GM23248 (cell line): ENCODE results near the gene ABLIM2. TPM values are rescaled to one million over a fixed set of nuclear protein-coding genes. Genes with fewer than 3 reads are reported as not detected.

Experiments used
- DNase-seq: peaks from one replicate; pipeline ENCODE4 v3.0.0-alpha.2; 2015
- H2AFZ ChIP-seq: fragments of 200-600 bp; sonication (generic); 2 replicates; pipeline ENCODE4 v1.6.1; 2016; ENCODE audit warnings: antibody characterized with exemption
- H3F3A ChIP-seq: fragments of 200-600 bp; sonication (generic); 2 replicates; pipeline ENCODE4 v1.6.1; 2016; ENCODE audit warnings: mild to moderate bottlenecking, antibody characterized with exemption, mixed run types; ENCODE audit not compliant: insufficient read depth
- H3K27ac ChIP-seq: fragments of 200-600 bp; sonication (generic); 2 replicates; pipeline ENCODE4 v1.5.1; 2016; ENCODE audit warnings: mild to moderate bottlenecking
- H3K27me3 ChIP-seq: fragments of 200-600 bp; sonication (generic); replicated peaks from 2 replicates; pipeline ENCODE4 v1.6.1; 2016; ENCODE audit warnings: mild to moderate bottlenecking; ENCODE audit not compliant: insufficient read depth
- H3K36me3 ChIP-seq: fragments of 200-600 bp; sonication (generic); 2 replicates; pipeline ENCODE4 v1.6.1; 2016; ENCODE audit warnings: low read depth, mild to moderate bottlenecking
- H3K4me1 ChIP-seq: fragments of 200-600 bp; sonication (generic); 2 replicates; pipeline ENCODE4 v1.6.1; 2016; ENCODE audit warnings: mild to moderate bottlenecking; ENCODE audit not compliant: insufficient read depth
- H3K4me2 ChIP-seq: fragments of 200-600 bp; sonication (generic); one replicate; pipeline ENCODE4 v1.6.1; 2016; ENCODE audit warnings: mild to moderate bottlenecking; ENCODE audit not compliant: unreplicated experiment
- H3K4me3 ChIP-seq: fragments of 200-600 bp; sonication (generic); 2 replicates; pipeline ENCODE4 v1.5.1; 2016; ENCODE audit warnings: mild to moderate bottlenecking
- H3K79me2 ChIP-seq: fragments of 200-600 bp; sonication (generic); 2 replicates; pipeline ENCODE4 v1.6.1; 2016; ENCODE audit warnings: mild to moderate bottlenecking; ENCODE audit not compliant: insufficient read depth
- H3K9ac ChIP-seq: fragments of 200-600 bp; sonication (generic); 2 replicates; pipeline ENCODE4 v1.6.1; 2016; ENCODE audit warnings: mild to moderate bottlenecking
- H3K9me2 ChIP-seq: fragments of 200-600 bp; sonication (generic); 2 replicates; pipeline ENCODE4 v1.6.1; 2016; ENCODE audit warnings: mixed run types, mild to moderate bottlenecking, moderate library complexity; ENCODE audit not compliant: insufficient read depth
- H3K9me3 ChIP-seq: fragments of 200-600 bp; sonication (generic); one replicate; pipeline ENCODE4 v1.6.1; 2017; ENCODE audit warnings: low read depth
- H4K20me1 ChIP-seq: fragments of 200-600 bp; sonication (generic); 2 replicates; pipeline ENCODE4 v1.6.0; 2016; ENCODE audit not compliant: insufficient read depth
- EZH2 ChIP-seq: fragments of 200-600 bp; sonication (generic); IDR thresholded peaks from 2 replicates; pipeline ENCODE4 v1.6.1; 2018; ENCODE audit warnings: antibody characterized with exemption, mild to moderate bottlenecking; ENCODE audit not compliant: insufficient read depth, poor library complexity, severe bottlenecking
- EZH2phosphoT487 ChIP-seq: fragments of 200-600 bp; sonication (generic); IDR thresholded peaks from 2 replicates; pipeline ENCODE4 v1.6.1; 2018; ENCODE audit warnings: antibody characterized with exemption, moderate library complexity, mild to moderate bottlenecking, low read depth; ENCODE audit not compliant: insufficient read depth
- WGBS, 2 experiments: methylation state at CpG; one replicate each; pipeline ENCODE4 v1.1.6; 2015 to 2017; ENCODE audit warnings: low lambda C conversion rate in 2 of 2, low coverage in 1 of 2; ENCODE audit errors: missing lambda C conversion rate in 2 of 2; 5-methylcytosine and 5-hydroxymethylcytosine counted together
- in situ Hi-C: fragments of 300-500 bp; cut with MboI; formaldehyde crosslinking; loops from 2 replicates; pipeline ENCODE4 v1.15.0; 2020
- polyA plus RNA-seq: library from polyadenylated mRNA; unstranded; fragments of >200 nt; fragmentation: Nextera tagmentation; extraction: Ambion mirVana; gene quantifications from 2 replicates; pipeline ENCODE4 v1.2.1, GENCODE V29; 2016
- total RNA-seq: library from RNA; depleted of rRNA; stranded (reverse); fragments of >200 nt; shearing (Covaris generic); gene quantifications from 2 replicates; pipeline ENCODE4 v1.2.3, GENCODE V29; 2014

The ABLIM2 gene
- total and polyA plus RNA-seq, 2 experiments from 2014 or later: not detected

GRCh38 chr4:7978489-7978888 lies 180.1 kb downstream of the ABLIM2 start:
- H3K9ac ChIP-seq: no peak overlapping the region
- H3K27ac ChIP-seq: no peak overlapping the region
- no peaks in the 10 kb centered on the region for H3K9me2 ChIP-seq
- WGBS, 2 experiments: 68 to 78% methylated on average over 5 of the region's 5 CpGs
- H3K4me2 ChIP-seq: no peak overlapping the region
- H3K36me3 ChIP-seq: no peaks in the 10 kb centered on the region
- DNase-seq: no peak
- TF ChIP-seq EZH2phosphoT487 (no peak), EZH2 (no peak)
- H3K9me3 ChIP-seq: no peaks in the 10 kb centered on the region
- in situ Hi-C loops: no loop called here
- H3K4me1 ChIP-seq: peaks cover 28% of the 10 kb centered on the region
- H3K79me2 ChIP-seq: no peaks in the 10 kb centered on the region
- no peaks in the 10 kb centered on the region for H3K27me3 ChIP-seq
- H4K20me1 ChIP-seq: no peaks in the 10 kb centered on the region
- no peak overlapping the region for H3K4me3 ChIP-seq
- H3F3A ChIP-seq: 0 out of 2 replicates have a peak, but pooled peaks cover 7% of the 10 kb centered on the region
- no peak overlapping the region for H2AFZ ChIP-seq

GRCh38 chr4:7976634-7977033 lies 182.0 kb downstream of the ABLIM2 start:
- no peak overlapping the region for H3K9ac ChIP-seq
- H3K9me2 ChIP-seq: no peaks in the 10 kb centered on the region
- peaks cover 41% of the 10 kb centered on the region for H3K4me1 ChIP-seq
- H3K9me3 ChIP-seq: no peaks in the 10 kb centered on the region
- DNase-seq: no peak
- no peaks in the 10 kb centered on the region for H3K36me3 ChIP-seq
- no peak overlapping the region for H3K27ac ChIP-seq
- no peak overlapping the region for H2AFZ ChIP-seq
- no peaks in the 10 kb centered on the region for H3K27me3 ChIP-seq
- no peaks in the 10 kb centered on the region for H4K20me1 ChIP-seq
- WGBS, 2 experiments: 85 to 90% methylated on average over 5 of the region's 5 CpGs
- no peak overlapping the region for H3K4me3 ChIP-seq
- peaks cover 18% of the 10 kb centered on the region for H3F3A ChIP-seq
- in situ Hi-C loops: no loop called here
- H3K4me2 ChIP-seq: no peak overlapping the region
- TF ChIP-seq EZH2phosphoT487 (no peak), EZH2 (no peak)
- no peaks in the 10 kb centered on the region for H3K79me2 ChIP-seq

GRCh38 chr4:7976025-7976424 lies 182.6 kb downstream of the ABLIM2 start:
- no peak overlapping the region for H2AFZ ChIP-seq
- in situ Hi-C loops: no loop called here
- no peaks in the 10 kb centered on the region for H3K9me3 ChIP-seq
- no peaks in the 10 kb centered on the region for H3K27me3 ChIP-seq
- H3K9me2 ChIP-seq: no peaks in the 10 kb centered on the region
- no peaks in the 10 kb centered on the region for H3K36me3 ChIP-seq
- WGBS, 2 experiments: 95% methylated on average over 7 of the region's 7 CpGs
- no peak overlapping the region for H3K9ac ChIP-seq
- no peak overlapping the region for H3K4me3 ChIP-seq
- no peak overlapping the region for H3K27ac ChIP-seq
- peaks cover 42% of the 10 kb centered on the region for H3K4me1 ChIP-seq
- peaks cover 18% of the 10 kb centered on the region for H3F3A ChIP-seq
- no peak for DNase-seq
- TF ChIP-seq EZH2 (no peak), EZH2phosphoT487 (no peak)
- H3K4me2 ChIP-seq: no peak overlapping the region
- H4K20me1 ChIP-seq: no peaks in the 10 kb centered on the region
- H3K79me2 ChIP-seq: no peaks in the 10 kb centered on the region

GRCh38 chr4:7974425-7974824 lies 184.2 kb downstream of the ABLIM2 start:
- Histone ChIP-seq H3K9ac (no peak overlapping the region), H4K20me1 (no peaks in the 10 kb centered on the region), H3K4me3 (no peak overlapping the region), H2AFZ (no peak overlapping the region), H3K79me2 (no peaks in the 10 kb centered on the region), H3K27me3 (no peaks in the 10 kb centered on the region), H3K27ac (no peak overlapping the region), H3K4me2 (no peak overlapping the region), H3K9me2 (no peaks in the 10 kb centered on the region), H3K9me3 (no peaks in the 10 kb centered on the region), H3F3A (peaks cover 17% of the 10 kb centered on the region), H3K36me3 (no peaks in the 10 kb centered on the region), H3K4me1 (peaks cover 50% of the 10 kb centered on the region)
- WGBS, 2 experiments: 95 to 100% methylated on average over 1 of the region's 1 CpG
- DNase-seq: no peak
- TF ChIP-seq EZH2 (no peak), EZH2phosphoT487 (no peak)
- in situ Hi-C loops: no loop called here

- in situ Hi-C loops: no loop called here
- Histone ChIP-seq H3K9me2 (no peaks in the 10 kb centered on the region), H3K4me2 (peak overlapping the region; percentile 33), H2AFZ (no peak overlapping the region), H3K4me1 (peaks cover 47% of the 10 kb centered on the region), H3K9ac (peak overlapping the region; percentile 36; the same call in 1 of the 2 replicates), H3K36me3 (no peaks in the 10 kb centered on the region), H3F3A (peaks cover 21% of the 10 kb centered on the region), H3K27ac (peak overlapping the region; percentile 62), H3K27me3 (no peaks in the 10 kb centered on the region), H3K4me3 (no peak overlapping the region), H4K20me1 (no peaks in the 10 kb centered on the region), H3K79me2 (no peaks in the 10 kb centered on the region), H3K9me3 (no peaks in the 10 kb centered on the region)
- no peak for TF ChIP-seq EZH2phosphoT487
- no peak for TF ChIP-seq EZH2
- peak; percentile 86 for DNase-seq
- 27 to 29% methylated on average over 10 of the region's 10 CpGs for WGBS, 2 experiments
Observed at GRCh38 chr4:7973545-7973981, 185.1 kb downstream of the ABLIM2 start.
